ENCODE results near the gene SMIM41.

- TF ChIP-seq, protein P1, sequence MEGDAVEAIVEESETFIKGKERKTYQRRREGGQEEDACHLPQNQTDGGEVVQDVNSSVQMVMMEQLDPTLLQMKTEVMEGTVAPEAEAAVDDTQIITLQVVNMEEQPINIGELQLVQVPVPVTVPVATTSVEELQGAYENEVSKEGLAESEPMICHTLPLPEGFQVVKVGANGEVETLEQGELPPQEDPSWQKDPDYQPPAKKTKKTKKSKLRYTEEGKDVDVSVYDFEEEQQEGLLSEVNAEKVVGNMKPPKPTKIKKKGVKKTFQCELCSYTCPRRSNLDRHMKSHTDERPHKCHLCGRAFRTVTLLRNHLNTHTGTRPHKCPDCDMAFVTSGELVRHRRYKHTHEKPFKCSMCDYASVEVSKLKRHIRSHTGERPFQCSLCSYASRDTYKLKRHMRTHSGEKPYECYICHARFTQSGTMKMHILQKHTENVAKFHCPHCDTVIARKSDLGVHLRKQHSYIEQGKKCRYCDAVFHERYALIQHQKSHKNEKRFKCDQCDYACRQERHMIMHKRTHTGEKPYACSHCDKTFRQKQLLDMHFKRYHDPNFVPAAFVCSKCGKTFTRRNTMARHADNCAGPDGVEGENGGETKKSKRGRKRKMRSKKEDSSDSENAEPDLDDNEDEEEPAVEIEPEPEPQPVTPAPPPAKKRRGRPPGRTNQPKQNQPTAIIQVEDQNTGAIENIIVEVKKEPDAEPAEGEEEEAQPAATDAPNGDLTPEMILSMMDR (IDR thresholded peaks at IDR 0.05; ENCODE audit: poor library complexity, severe bottlenecking) = no peak
- TF ChIP-seq EZH2 (IDR thresholded peaks at IDR 0.05; ENCODE audit: borderline replicate concordance, insufficient read depth, low read length, poor library complexity, severe bottlenecking) = no peak
- TF ChIP-seq POLR2AphosphoS5 (IDR thresholded peaks at IDR 0.05) = no peak
- no peak for TF ChIP-seq REST (IDR thresholded peaks at IDR 0.05; ENCODE audit: borderline replicate concordance)
- no peak for TF ChIP-seq EP300 (conservative IDR thresholded peaks at IDR 0.05; ENCODE audit: poor library complexity, severe bottlenecking)
- no peak for TF ChIP-seq TAF1 (IDR thresholded peaks at IDR 0.05; ENCODE audit: low read depth)
- TF ChIP-seq RAD21 (conservative IDR thresholded peaks at IDR 0.05) = no peak
- no peak for TF ChIP-seq MXI1 (conservative IDR thresholded peaks at IDR 0.05; ENCODE audit: poor library complexity, severe bottlenecking)
- no peak for TF ChIP-seq SMC3 (conservative IDR thresholded peaks at IDR 0.05; ENCODE audit: poor library complexity)
These were observed 62.9 kb downstream of the SMIM41 start for GRCh38 chr12:52142431-52142830.
